ENCODE results near the gene C5orf47.

The C5orf47 gene

GRCh38 chr5:174020928-174021304 lies 31.9 kb downstream of the C5orf47 start:
- Histone ChIP-seq H3K4me3 (IDR thresholded peaks at IDR 0.05; ENCODE audit: insufficient read depth, low read depth, low read length) (no peak overlapping the region), H3K4me1 (ENCODE audit: low read depth, poor library complexity, severe bottlenecking) (no peaks in the 10 kb centered on the region), H3K27ac (no peak overlapping the region), H3K4me2 (no peak overlapping the region), H3K27me3 (ENCODE audit: insufficient read depth, low read depth) (no peaks in the 10 kb centered on the region), H3K9ac (no peak overlapping the region), H2AFZ (ENCODE audit: low read depth) (no peak overlapping the region), H3K79me2 (ENCODE audit: insufficient read depth, low read depth) (no peaks in the 10 kb centered on the region), H3K36me3 (ENCODE audit: insufficient read depth) (no peaks in the 10 kb centered on the region), H4K20me1 (ENCODE audit: insufficient read depth) (no peaks in the 10 kb centered on the region)
- no peak for TF ChIP-seq CTCF (conservative IDR thresholded peaks at IDR 0.05; ENCODE audit: low read depth, low read length)

DNA sequence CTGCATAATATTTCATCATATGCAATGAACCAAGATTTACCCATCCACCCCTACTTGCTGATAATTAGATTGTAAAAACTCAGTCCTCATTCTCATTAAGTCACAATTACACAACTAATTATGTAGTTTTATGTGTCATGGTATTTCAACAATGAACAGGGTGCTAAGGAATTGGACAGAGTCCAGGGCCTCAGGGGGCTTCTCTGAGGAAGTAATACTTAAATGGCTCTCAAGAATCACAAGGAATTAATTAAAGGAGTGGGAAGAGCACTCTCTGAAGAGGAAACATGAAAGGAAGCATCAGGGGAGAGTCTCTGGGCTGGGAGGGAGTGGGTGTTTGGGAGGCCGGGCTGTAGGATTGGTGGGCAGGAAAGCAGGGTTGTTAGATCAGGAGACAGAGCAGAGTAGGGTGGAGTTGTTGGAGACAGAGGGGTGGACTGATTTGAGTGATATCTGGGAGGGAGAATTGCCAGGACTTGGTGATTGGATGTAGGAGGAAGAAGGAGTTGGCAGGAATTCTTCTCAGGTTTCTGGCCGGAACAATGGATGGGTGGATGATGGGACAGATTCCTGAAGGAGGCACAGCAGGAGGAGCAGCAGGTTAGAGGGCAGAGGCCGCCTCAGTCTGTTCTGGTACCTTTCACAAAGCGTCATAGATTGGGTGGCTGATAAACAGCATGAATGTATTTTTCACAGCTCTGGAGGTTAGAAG lies 33.6 kb downstream of the C5orf47 start:
- Histone ChIP-seq H3K4me1 (ENCODE audit: low read depth, poor library complexity, severe bottlenecking) (no peaks in the 10 kb centered on the region), H3K79me2 (ENCODE audit: insufficient read depth, low read depth) (no peaks in the 10 kb centered on the region), H3K9ac (no peak overlapping the region), H3K27ac (no peak overlapping the region), H2AFZ (ENCODE audit: low read depth) (no peak overlapping the region), H3K36me3 (ENCODE audit: insufficient read depth) (no peaks in the 10 kb centered on the region), H3K4me2 (no peak overlapping the region), H3K27me3 (ENCODE audit: insufficient read depth, low read depth) (no peaks in the 10 kb centered on the region), H3K4me3 (IDR thresholded peaks at IDR 0.05; ENCODE audit: insufficient read depth, low read depth, low read length) (no peak overlapping the region), H4K20me1 (ENCODE audit: insufficient read depth) (no peaks in the 10 kb centered on the region)
- TF ChIP-seq CTCF (conservative IDR thresholded peaks at IDR 0.05; ENCODE audit: low read depth, low read length): no peak

DNA sequence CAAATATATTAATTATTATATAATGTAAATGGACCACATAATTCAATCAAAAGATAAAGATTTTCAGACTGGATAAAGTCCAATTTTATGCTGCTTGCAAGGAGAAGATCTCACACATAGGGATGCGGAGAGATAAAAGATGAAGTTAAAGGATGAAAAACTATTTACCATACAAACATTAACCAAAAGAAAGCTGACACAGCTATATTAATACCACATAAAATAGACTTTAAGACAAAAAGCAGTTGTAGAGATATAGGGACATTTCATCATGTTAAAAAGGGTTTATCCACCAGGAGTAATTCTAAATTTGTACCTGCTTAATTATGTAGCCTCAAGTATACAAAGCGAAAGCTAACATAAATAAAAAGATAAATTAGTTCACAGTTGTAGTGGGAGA lies 41.3 kb downstream of the C5orf47 start:
- Histone ChIP-seq H4K20me1 (ENCODE audit: insufficient read depth) (no peaks in the 10 kb centered on the region), H3K4me1 (ENCODE audit: low read depth, poor library complexity, severe bottlenecking) (no peaks in the 10 kb centered on the region), H3K36me3 (ENCODE audit: insufficient read depth) (no peaks in the 10 kb centered on the region), H3K4me2 (no peak overlapping the region), H3K4me3 (IDR thresholded peaks at IDR 0.05; ENCODE audit: insufficient read depth, low read depth, low read length) (no peak overlapping the region), H3K27ac (no peak overlapping the region), H3K79me2 (ENCODE audit: insufficient read depth, low read depth) (no peaks in the 10 kb centered on the region), H2AFZ (ENCODE audit: low read depth) (no peak overlapping the region), H3K9ac (no peak overlapping the region), H3K27me3 (ENCODE audit: insufficient read depth, low read depth) (no peaks in the 10 kb centered on the region)
- TF ChIP-seq CTCF (conservative IDR thresholded peaks at IDR 0.05; ENCODE audit: low read depth, low read length): no peak

DNA sequence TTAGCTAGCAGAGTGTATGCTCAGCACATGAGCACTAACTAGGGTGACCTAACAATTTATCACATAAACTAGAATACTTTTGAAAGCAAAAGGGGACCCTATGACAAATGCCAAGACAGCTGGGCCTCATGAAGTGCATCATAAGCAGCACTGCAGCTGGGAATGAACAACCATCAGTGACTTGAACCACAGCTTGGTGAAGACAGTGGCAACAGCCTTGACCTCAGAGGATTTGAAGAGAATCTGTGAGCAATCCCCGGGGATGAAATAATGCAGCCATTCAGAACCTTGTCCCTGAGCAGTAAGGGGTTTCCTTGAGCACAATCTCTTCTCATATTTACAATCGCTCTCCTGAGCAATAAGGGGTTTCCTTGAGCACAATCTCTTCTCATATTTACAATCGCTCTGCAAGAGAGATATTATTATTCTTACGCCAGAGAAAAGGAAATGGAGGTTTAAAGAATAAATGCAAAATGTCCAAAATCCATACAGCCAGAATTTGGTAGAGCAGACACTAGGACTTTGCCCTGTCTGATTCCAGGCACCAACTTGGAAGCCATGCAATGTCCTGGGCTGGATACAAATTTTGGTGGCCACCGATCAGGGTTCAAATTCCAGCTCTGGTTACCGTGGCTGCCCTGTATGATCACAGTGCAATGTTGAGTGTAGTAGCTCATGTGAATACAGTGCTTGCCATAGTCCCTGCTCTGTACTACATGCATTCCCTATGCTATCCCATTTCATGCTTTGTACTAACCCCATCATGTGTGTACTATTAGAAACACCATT lies 55.7 kb downstream of the C5orf47 start:
- Histone ChIP-seq H3K4me2 (no peak overlapping the region), H4K20me1 (ENCODE audit: insufficient read depth) (no peaks in the 10 kb centered on the region), H2AFZ (ENCODE audit: low read depth) (no peak overlapping the region), H3K27me3 (ENCODE audit: insufficient read depth, low read depth) (no peaks in the 10 kb centered on the region), H3K27ac (no peak overlapping the region), H3K36me3 (ENCODE audit: insufficient read depth) (no peaks in the 10 kb centered on the region), H3K4me1 (ENCODE audit: low read depth, poor library complexity, severe bottlenecking) (no peaks in the 10 kb centered on the region), H3K79me2 (ENCODE audit: insufficient read depth, low read depth) (no peaks in the 10 kb centered on the region), H3K9ac (no peak overlapping the region), H3K4me3 (IDR thresholded peaks at IDR 0.05; ENCODE audit: insufficient read depth, low read depth, low read length) (no peak overlapping the region)
- no peak for TF ChIP-seq CTCF (conservative IDR thresholded peaks at IDR 0.05; ENCODE audit: low read depth, low read length)
